Right kidney (tissue), 9 donors: ENCODE data around the gene PCDHGA12.
"Not testable (repeated sequence)": the region's sequence is repeated elsewhere in the genome, so short reads cannot be mapped to it uniquely, and the experiment has no call there.

ENCODE experiments used
- DNase-seq: peaks from one replicate; pipeline ENCODE4 v3.0.0-alpha.2; 2016
- long read RNA-seq, 8 donors: transcript quantifications; one replicate each; lab custom pipeline, GENCODE V29; 2026

PCDHGA12 gene
- long read RNA-seq, donor 1, full-length matches to known transcripts = 3 of 3 reads
- long read RNA-seq, donor 1, partial matches to known transcripts = 0 of 3 reads
- long read RNA-seq, donor 1, other reads (novel, unspliced or antisense) = 0 of 3 reads
- long read RNA-seq, donor 2, partial matches to known transcripts = 0 of 1 reads
- long read RNA-seq, donor 2, other reads (novel, unspliced or antisense) = 0 of 1 reads
- long read RNA-seq, donor 3, full-length matches to known transcripts = 2 of 2 reads
- long read RNA-seq, donor 3, partial matches to known transcripts = 0 of 2 reads
- long read RNA-seq, donor 3, other reads (novel, unspliced or antisense) = 0 of 2 reads
- long read RNA-seq, donor 4 = 0 reads
- long read RNA-seq, donor 5, partial matches to known transcripts = 0 of 2 reads
- long read RNA-seq, donor 5, other reads (novel, unspliced or antisense) = 0 of 2 reads
- long read RNA-seq, donor 6, full-length matches to known transcripts = 4 of 4 reads
- long read RNA-seq, donor 6, partial matches to known transcripts = 0 of 4 reads
- long read RNA-seq, donor 6, other reads (novel, unspliced or antisense) = 0 of 4 reads
- long read RNA-seq, donor 7, full-length matches to known transcripts = 5 of 5 reads
- long read RNA-seq, donor 7, partial matches to known transcripts = 0 of 5 reads
- long read RNA-seq, donor 7, other reads (novel, unspliced or antisense) = 0 of 5 reads
- long read RNA-seq, donor 8, full-length matches to known transcripts = 2 of 2 reads
- long read RNA-seq, donor 8, partial matches to known transcripts = 0 of 2 reads
- long read RNA-seq, donor 8, other reads (novel, unspliced or antisense) = 0 of 2 reads

- DNase-seq = no peak
These were observed at the start of gene PCDHGA12 for GRCh38 chr5:141430332-141431113. PCDHGA12 (plus strand) TSS chr5:141430507; CDS start chr5:141430760, 253 bp downstream.

GRCh38 chr5:141382469-141383294 is 47.6 kb upstream of the PCDHGA12 start, which contains the start of gene PCDHGA7:
PCDHGA7 (plus strand) TSS chr5:141382742; CDS start chr5:141382900, 158 bp downstream.
- peak; percentile 19 for DNase-seq

- no peak for DNase-seq
These were observed 47.0 kb upstream of the PCDHGA12 start for GRCh38 chr5:141383345-141383744.

- DNase-seq = no peak
These were observed 45.6 kb upstream of the PCDHGA12 start for GRCh38 chr5:141384471-141385267.

GRCh38 chr5:141387557-141388311 is 42.6 kb upstream of the PCDHGA12 start, which contains the start of gene PCDHGB4:
PCDHGB4 (plus strand) TSS chr5:141387698; CDS start chr5:141387885, 187 bp downstream.
- DNase-seq = peak; percentile 20

GRCh38 chr5:141388661-141389060 is 41.6 kb upstream of the PCDHGA12 start:
- no peak for DNase-seq

- no peak for DNase-seq
These were observed 40.9 kb upstream of the PCDHGA12 start for GRCh38 chr5:141389153-141390042.

GRCh38 chr5:141392429-141393198 is 37.7 kb upstream of the PCDHGA12 start, which contains the start of gene PCDHGA8:
PCDHGA8 (plus strand) TSS chr5:141392633; CDS start chr5:141392814, 181 bp downstream.
- no peak for DNase-seq

- no peak for DNase-seq
These were observed 37.0 kb upstream of the PCDHGA12 start for GRCh38 chr5:141393267-141393666.

- DNase-seq = not testable (repeated sequence)
These were observed 35.7 kb upstream of the PCDHGA12 start for GRCh38 chr5:141394401-141395187.

- DNase-seq = peak; percentile 41
These were observed 32.4 kb upstream of the PCDHGA12 start, which contains the start of gene PCDHGB5 for GRCh38 chr5:141397756-141398551. PCDHGB5 (plus strand) TSS chr5:141397947; CDS start chr5:141398128, 181 bp downstream.

GRCh38 chr5:141398608-141399007 is 31.7 kb upstream of the PCDHGA12 start:
- DNase-seq = no peak

GRCh38 chr5:141399555-141400258 is 30.6 kb upstream of the PCDHGA12 start:
- DNase-seq = no peak

- DNase-seq = peak; percentile 33
These were observed 27.6 kb upstream of the PCDHGA12 start, which contains the start of gene PCDHGA9 for GRCh38 chr5:141402553-141403243. PCDHGA9 (plus strand) TSS chr5:141402778; CDS start chr5:141402953, 175 bp downstream.
